HG03442 (cell line): ENCODE measurements around the gene DDI1.

Experiments used
- ATAC-seq: cut with Tn5 transposase; IDR thresholded peaks from one replicate; pipeline ENCODE4 v1.9.1; 2021; ENCODE audit warnings: mild to moderate bottlenecking, moderate library complexity; ENCODE audit not compliant: unreplicated experiment

DDI1 gene

GRCh38 chr11:104075706-104076105 lies 39.3 kb downstream of the DDI1 start:
- no peak for ATAC-seq

- ATAC-seq = no peak
Observed at GRCh38 chr11:104076455-104076854, 40.0 kb downstream of the DDI1 start.

- no peak for ATAC-seq
Observed at GRCh38 chr11:104078245-104078644, 41.8 kb downstream of the DDI1 start.

GRCh38 chr11:104078995-104079394 lies 42.6 kb downstream of the DDI1 start:
- no peak for ATAC-seq

- no peak for ATAC-seq
Observed at GRCh38 chr11:104086621-104087020, 50.2 kb downstream of the DDI1 start.
